Measurements from ENCODE around the gene PITX3.
"Not testable (repeated sequence)": the region's sequence is repeated elsewhere in the genome, so short reads cannot be mapped to it uniquely, and the experiment has no call there.

PITX3 gene

DNA sequence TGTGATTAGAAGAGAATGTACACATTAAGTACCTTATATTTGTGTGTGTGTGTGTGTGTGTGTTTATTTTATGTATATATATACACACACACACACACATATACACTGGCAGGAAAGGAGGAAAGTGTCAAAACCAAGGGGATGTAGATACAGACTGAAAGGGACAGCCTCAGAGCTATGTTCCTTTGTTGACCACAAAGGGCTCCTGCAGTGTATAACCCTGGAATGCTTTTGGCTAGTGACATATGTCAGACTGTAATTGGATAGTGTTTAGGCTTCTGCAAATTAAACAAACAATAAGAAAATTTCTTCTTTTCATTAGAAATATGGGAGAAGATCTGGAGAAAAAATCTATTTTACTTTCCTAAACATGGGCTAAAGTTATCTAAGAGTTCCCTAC is 19.9 kb upstream of the PITX3 start:
- no peak for DNase-seq (ENCODE audit: low read depth)
- TF ChIP-seq POLR2A (IDR thresholded peaks at IDR 0.05; ENCODE audit: extremely low read depth, insufficient read length) (no peak), MYC (IDR thresholded peaks at IDR 0.05; ENCODE audit: low read depth, low read length) (no peak), CTCF (IDR thresholded peaks at IDR 0.05; ENCODE audit: low read depth, low read length) (no peak)
- TF ChIP-seq, protein P1, sequence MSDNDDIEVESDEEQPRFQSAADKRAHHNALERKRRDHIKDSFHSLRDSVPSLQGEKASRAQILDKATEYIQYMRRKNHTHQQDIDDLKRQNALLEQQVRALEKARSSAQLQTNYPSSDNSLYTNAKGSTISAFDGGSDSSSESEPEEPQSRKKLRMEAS (IDR thresholded peaks at IDR 0.05; ENCODE audit: low read depth, low read length): no peak
- no peak overlapping the region for H3K4me3 ChIP-seq (ENCODE audit: low read depth, low read length)

GRCh38 chr10:102255404-102255803 is 14.1 kb upstream of the PITX3 start:
- DNase-seq (ENCODE audit: low read depth): no peak
- TF ChIP-seq, protein P1 (IDR thresholded peaks at IDR 0.05; ENCODE audit: low read depth, low read length): no peak
- TF ChIP-seq POLR2A (IDR thresholded peaks at IDR 0.05; ENCODE audit: extremely low read depth, insufficient read length) (no peak), CTCF (IDR thresholded peaks at IDR 0.05; ENCODE audit: low read depth, low read length) (no peak), MYC (IDR thresholded peaks at IDR 0.05; ENCODE audit: low read depth, low read length) (no peak)
- H3K4me3 ChIP-seq (ENCODE audit: low read depth, low read length): no peak overlapping the region

GRCh38 chr10:102254426-102254825 is 13.1 kb upstream of the PITX3 start:
- TF ChIP-seq MYC (IDR thresholded peaks at IDR 0.05; ENCODE audit: low read depth, low read length): no peak
- no peak for TF ChIP-seq POLR2A (IDR thresholded peaks at IDR 0.05; ENCODE audit: extremely low read depth, insufficient read length)
- TF ChIP-seq, protein P1 (IDR thresholded peaks at IDR 0.05; ENCODE audit: low read depth, low read length): no peak
- TF ChIP-seq CTCF (IDR thresholded peaks at IDR 0.05; ENCODE audit: low read depth, low read length): no peak
- DNase-seq (ENCODE audit: low read depth): no peak

DNA sequence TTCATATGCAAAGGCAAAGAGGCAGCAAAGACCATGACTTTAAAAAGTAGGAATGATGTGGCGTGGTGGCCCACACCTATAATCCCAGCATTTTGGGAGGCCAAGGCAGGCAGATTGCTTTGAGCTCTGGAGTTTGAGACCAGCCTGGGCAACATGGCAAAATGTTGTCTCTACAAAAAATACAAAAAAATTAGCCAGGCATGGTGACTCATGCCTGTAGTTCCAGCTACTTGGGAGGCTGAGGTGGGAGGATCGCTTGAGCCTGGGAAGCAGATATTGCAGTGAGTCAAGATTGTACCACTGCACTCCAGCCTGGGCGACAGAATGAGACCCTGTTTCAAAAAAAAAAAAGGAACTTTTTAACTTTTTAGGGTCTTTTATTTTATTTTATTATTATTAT is 11.2 kb upstream of the PITX3 start:
- DNase-seq (ENCODE audit: low read depth): not testable (repeated sequence)

More at GRCh38 chr10:102254426-102254825, 13.1 kb upstream of the PITX3 start:
- H3K4me3 ChIP-seq (ENCODE audit: low read depth, low read length): no peak overlapping the region

GRCh38 chr10:102247734-102248133 is 6.4 kb upstream of the PITX3 start:
- no peak for DNase-seq (ENCODE audit: low read depth)
- H3K4me3 ChIP-seq (ENCODE audit: low read depth, low read length): peak overlapping the region; percentile 96
- TF ChIP-seq CTCF (IDR thresholded peaks at IDR 0.05; ENCODE audit: low read depth, low read length): no peak
- TF ChIP-seq, protein P1 (IDR thresholded peaks at IDR 0.05; ENCODE audit: low read depth, low read length): no peak
- TF ChIP-seq MYC (IDR thresholded peaks at IDR 0.05; ENCODE audit: low read depth, low read length): no peak
- TF ChIP-seq POLR2A (IDR thresholded peaks at IDR 0.05; ENCODE audit: extremely low read depth, insufficient read length): no peak

More for the DNA sequence above, 11.2 kb upstream of the PITX3 start:
- not testable (repeated sequence) for H3K4me3 ChIP-seq (ENCODE audit: low read depth, low read length)

DNA sequence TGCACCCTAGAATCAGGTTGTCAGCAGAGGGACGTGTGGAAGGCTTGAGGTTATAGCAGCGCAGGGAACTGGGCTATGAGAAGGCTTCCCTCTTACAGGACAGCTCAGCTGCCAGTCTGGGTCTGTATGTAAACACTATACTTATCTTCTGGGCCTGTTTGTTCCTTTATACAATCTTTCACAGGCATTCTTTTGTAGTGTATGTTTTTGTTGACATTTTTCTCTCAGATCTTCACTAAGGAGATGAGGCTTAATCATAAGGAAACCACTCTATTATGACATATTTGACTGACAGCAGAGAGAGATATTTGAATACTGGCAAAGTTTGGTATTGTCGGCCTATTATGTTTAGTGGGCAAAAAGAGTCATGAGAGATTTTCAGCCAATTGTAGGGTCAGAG is 4.9 kb upstream of the PITX3 start:
- H3K4me3 ChIP-seq (ENCODE audit: low read depth, low read length): peak overlapping the region; percentile 96
- no peak for TF ChIP-seq CTCF (IDR thresholded peaks at IDR 0.05; ENCODE audit: low read depth, low read length)
- no peak for TF ChIP-seq MYC (IDR thresholded peaks at IDR 0.05; ENCODE audit: low read depth, low read length)
- TF ChIP-seq, protein P1 (IDR thresholded peaks at IDR 0.05; ENCODE audit: low read depth, low read length): no peak
- no peak for DNase-seq (ENCODE audit: low read depth)
